Tibial artery (tissue), 4 donors: ENCODE results near the gene IGF1R.

ENCODE experiments used
- DNase-seq, 2 donors: peaks; one replicate each; pipeline ENCODE4 v3.0.0-alpha.2; 2019
- H3K27ac ChIP-seq, 2 donors: fragments of 200-600 bp; sonication (generic) in 1 of 2; 1 replicate in 1 of 2; 2 replicates in 1 of 2; pipeline ENCODE4 v1.5.1; 2018 to 2019; ENCODE audit warnings: mild to moderate bottlenecking in 1 of 2
- H3K27me3 ChIP-seq, 2 donors: fragments of 200-600 bp; sonication (generic) in 1 of 2; one replicate each; pipeline versions ENCODE4 v1.5.1 to v1.6.0; 2016 to 2019
- H3K36me3 ChIP-seq, 3 donors: fragments of 200-600 bp; sonication (generic) in 2 of 3; one replicate each; pipeline ENCODE4 v1.5.1; 2016 to 2019; ENCODE audit warnings: mild to moderate bottlenecking in 2 of 3
- H3K4me1 ChIP-seq, 4 donors: fragments of 200-600 bp; sonication (generic) in 2 of 4; 1 replicate in 3 of 4; 2 replicates in 1 of 4; pipeline ENCODE4 v1.5.1; 2016 to 2019
- H3K4me3 ChIP-seq, 2 donors: fragments of 200-600 bp; sonication (generic) in 1 of 2; 1 replicate in 1 of 2; 2 replicates in 1 of 2; pipeline ENCODE4 v1.5.1; 2018 to 2019; ENCODE audit warnings: mild to moderate bottlenecking in 2 of 2
- H3K9me3 ChIP-seq, 3 donors: fragments of 200-600 bp; sonication (generic) in 1 of 3; one replicate each; pipeline ENCODE4 v1.5.1; 2016 to 2019
- CTCF ChIP-seq, 2 experiments: fragments of 200-600 bp in 1 of 2; fragments of 450-650 bp in 1 of 2; IDR thresholded peaks; one replicate each; pipeline ENCODE4 v1.5.1; 2017 to 2019; ENCODE audit warnings: antibody characterized with exemption in 2 of 2, mild to moderate bottlenecking in 1 of 2, moderate library complexity in 1 of 2
- intact Hi-C: fragments of 100-400 bp; cut with DNase I; formaldehyde crosslinking; loops from one replicate; pipeline ENCODE4 v1.15.0; 2023; ENCODE audit warnings: low total_unique reads

Gene IGF1R

DNA sequence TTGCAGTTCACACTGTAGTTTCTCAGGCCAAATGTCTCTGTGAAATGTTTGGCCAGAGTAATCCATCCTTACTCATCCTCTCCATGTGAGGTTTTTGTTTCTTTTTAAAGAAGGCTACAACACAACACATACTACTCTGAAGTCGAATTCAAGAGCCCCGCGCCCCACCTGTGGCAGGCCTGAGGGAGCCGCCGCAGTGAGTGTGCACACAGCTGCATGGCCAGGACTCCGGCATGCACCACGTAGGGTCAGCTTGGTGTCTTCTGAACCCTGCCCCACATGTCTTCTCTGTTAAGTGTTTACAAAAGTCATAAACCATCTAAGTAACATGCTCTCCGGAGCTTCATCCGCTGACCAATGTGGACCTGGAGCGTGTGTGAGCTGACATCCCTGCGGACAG is 300.6 kb downstream of the IGF1R start:
- no peaks in the 10 kb centered on the region for H3K9me3 ChIP-seq
- H3K27me3 ChIP-seq: no peaks in the 10 kb centered on the region
- TF ChIP-seq CTCF (IDR thresholded peaks at IDR 0.05): no peak
- DNase-seq: no peak
- intact Hi-C loops: no loop called here
- H3K4me3 ChIP-seq: no peak overlapping the region
- H3K27ac ChIP-seq: peak overlapping the region; percentile 95
- H3K4me1 ChIP-seq: peaks cover 6 to 73% (median 56%) of the 10 kb centered on the region in 4 donors
- H3K36me3 ChIP-seq: peaks cover 30 to 60% (median 44%) of the 10 kb centered on the region in 3 donors

GRCh38 chr15:98949624-98950023 is 301.3 kb downstream of the IGF1R start:
- TF ChIP-seq CTCF (IDR thresholded peaks at IDR 0.05): no peak

DNA sequence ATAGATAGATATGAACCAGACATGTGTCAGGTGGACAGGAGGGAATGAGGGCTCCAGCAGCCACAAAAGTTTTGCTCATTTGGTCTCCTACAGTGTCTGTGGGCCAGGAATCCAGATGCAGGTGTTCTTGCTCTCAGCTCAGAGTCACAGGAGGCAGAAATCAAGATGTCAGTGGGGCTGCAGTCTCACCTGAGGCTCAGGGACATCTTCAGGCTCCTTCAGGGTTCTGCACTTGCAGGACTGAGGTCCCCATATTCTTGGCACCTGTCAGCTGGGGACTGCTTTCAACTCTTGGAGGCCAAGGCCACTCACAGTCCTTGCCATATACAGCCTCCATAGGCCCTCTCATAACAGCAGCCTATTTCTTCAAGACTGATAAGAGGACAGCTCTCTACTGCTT is 301.9 kb downstream of the IGF1R start:
- intact Hi-C loops: loop anchor here (10.0 kb wide), 1 partner anchor 65 kb away; no protein-coding TSS in a partner anchor
- no peak overlapping the region for H3K4me3 ChIP-seq
- no peak for DNase-seq
- H3K27me3 ChIP-seq: no peaks in the 10 kb centered on the region
- peak overlapping the region; percentile 95 for H3K27ac ChIP-seq
- H3K4me1 ChIP-seq: peaks cover 6 to 81% (median 66%) of the 10 kb centered on the region in 4 donors
- TF ChIP-seq CTCF (IDR thresholded peaks at IDR 0.05): no peak
- peaks cover 30 to 49% (median 36%) of the 10 kb centered on the region in 3 donors for H3K36me3 ChIP-seq
- H3K9me3 ChIP-seq: no peaks in the 10 kb centered on the region

More at GRCh38 chr15:98949624-98950023, 301.3 kb downstream of the IGF1R start:
- Histone ChIP-seq H3K36me3 (peaks cover 30 to 55% (median 43%) of the 10 kb centered on the region in 3 donors), H3K27ac (peak overlapping the region; percentile 95), H3K4me1 (peaks cover 6 to 76% (median 60%) of the 10 kb centered on the region in 4 donors), H3K27me3 (no peaks in the 10 kb centered on the region), H3K9me3 (no peaks in the 10 kb centered on the region), H3K4me3 (no peak overlapping the region)
- DNase-seq: no peak
- intact Hi-C loops: loop anchor here (10.0 kb wide), 1 partner anchor 65 kb away; no protein-coding TSS in a partner anchor

- peaks cover 30 to 50% (median 30%) of the 10 kb centered on the region in 3 donors for H3K36me3 ChIP-seq
- DNase-seq: no peak
- no peak for TF ChIP-seq CTCF (IDR thresholded peaks at IDR 0.05)
- intact Hi-C loops: loop anchor here (10.0 kb wide), 1 partner anchor 66 kb away; no protein-coding TSS in a partner anchor
- peaks cover 6 to 81% (median 67%) of the 10 kb centered on the region in 4 donors for H3K4me1 ChIP-seq
- H3K27me3 ChIP-seq: no peaks in the 10 kb centered on the region
- H3K27ac ChIP-seq: peak overlapping the region; percentile 95
- H3K4me3 ChIP-seq: no peak overlapping the region
- no peaks in the 10 kb centered on the region for H3K9me3 ChIP-seq
These were observed 302.7 kb downstream of the IGF1R start for GRCh38 chr15:98951004-98951403.

GRCh38 chr15:98951493-98952320 is 303.4 kb downstream of the IGF1R start:
- peaks cover 0 to 80% (median 63%) of the 10 kb centered on the region in 4 donors for H3K4me1 ChIP-seq
- no peak for DNase-seq
- no peak for TF ChIP-seq CTCF (IDR thresholded peaks at IDR 0.05)
- no peak overlapping the region for H3K4me3 ChIP-seq
- no peaks in the 10 kb centered on the region for H3K9me3 ChIP-seq
- H3K36me3 ChIP-seq: peaks cover 30 to 57% (median 31%) of the 10 kb centered on the region in 3 donors
- H3K27me3 ChIP-seq: no peaks in the 10 kb centered on the region
- intact Hi-C loops: loop anchor here (10.0 kb wide), 1 partner anchor 67 kb away; no protein-coding TSS in a partner anchor
- H3K27ac ChIP-seq: peak overlapping the region; percentile 95
